ENCODE data around the gene OSBPL3.

DNA sequence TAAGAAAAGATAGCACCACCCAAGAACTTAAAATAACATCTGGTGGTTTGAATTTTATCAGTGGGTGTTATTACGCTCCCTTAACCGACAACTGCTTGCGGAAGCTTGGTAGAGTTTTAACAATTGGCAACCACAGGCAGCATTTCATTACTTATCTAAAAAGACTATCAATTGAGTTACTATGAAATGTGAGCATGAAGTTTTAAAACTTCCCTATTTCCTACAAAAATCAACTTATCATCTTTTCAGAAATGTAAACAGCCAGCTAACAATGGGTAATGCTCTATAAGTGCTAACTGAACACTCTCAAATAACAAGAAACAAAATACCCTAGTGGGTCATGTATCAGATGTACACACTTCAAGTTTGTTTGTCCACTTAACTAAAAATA is 68.8 kb downstream of the OSBPL3 start:
- TF ChIP-seq, protein P1, sequence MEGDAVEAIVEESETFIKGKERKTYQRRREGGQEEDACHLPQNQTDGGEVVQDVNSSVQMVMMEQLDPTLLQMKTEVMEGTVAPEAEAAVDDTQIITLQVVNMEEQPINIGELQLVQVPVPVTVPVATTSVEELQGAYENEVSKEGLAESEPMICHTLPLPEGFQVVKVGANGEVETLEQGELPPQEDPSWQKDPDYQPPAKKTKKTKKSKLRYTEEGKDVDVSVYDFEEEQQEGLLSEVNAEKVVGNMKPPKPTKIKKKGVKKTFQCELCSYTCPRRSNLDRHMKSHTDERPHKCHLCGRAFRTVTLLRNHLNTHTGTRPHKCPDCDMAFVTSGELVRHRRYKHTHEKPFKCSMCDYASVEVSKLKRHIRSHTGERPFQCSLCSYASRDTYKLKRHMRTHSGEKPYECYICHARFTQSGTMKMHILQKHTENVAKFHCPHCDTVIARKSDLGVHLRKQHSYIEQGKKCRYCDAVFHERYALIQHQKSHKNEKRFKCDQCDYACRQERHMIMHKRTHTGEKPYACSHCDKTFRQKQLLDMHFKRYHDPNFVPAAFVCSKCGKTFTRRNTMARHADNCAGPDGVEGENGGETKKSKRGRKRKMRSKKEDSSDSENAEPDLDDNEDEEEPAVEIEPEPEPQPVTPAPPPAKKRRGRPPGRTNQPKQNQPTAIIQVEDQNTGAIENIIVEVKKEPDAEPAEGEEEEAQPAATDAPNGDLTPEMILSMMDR (conservative IDR thresholded peaks at IDR 0.05 in 1 of 2, IDR thresholded peaks at IDR 0.05 in 1 of 2; ENCODE audit: extremely low read depth in 1 of 2, insufficient read depth in 1 of 2, low read depth in 1 of 2, low read length in 2 of 2) = no peak
- TF ChIP-seq EZH2 (IDR thresholded peaks at IDR 0.05; ENCODE audit: borderline replicate concordance, low read length) = no peak

All from mammary epithelial cell (primary cell).